Nephron (organoid): ENCODE measurements around the gene ZBTB40.

ENCODE experiments used
- H3K27ac Mint-ChIP-seq, 3 experiments: 2 replicates each; pipeline ENCODE4 v1.8.0; 2020; ENCODE audit warnings: mixed read lengths in 3 of 3, mild to moderate bottlenecking in 2 of 3, moderate library complexity in 1 of 3
- H3K27me3 Mint-ChIP-seq: 2 replicates; pipeline ENCODE4 v1.8.0; 2021; ENCODE audit warnings: low read depth, mild to moderate bottlenecking, moderate library complexity, mixed read lengths
- H3K36me3 Mint-ChIP-seq: 2 replicates; pipeline ENCODE4 v1.8.0; 2020; ENCODE audit warnings: low read depth, mixed read lengths
- H3K4me1 Mint-ChIP-seq: 2 replicates; pipeline ENCODE4 v1.8.0; 2020; ENCODE audit warnings: mixed read lengths
- H3K4me3 Mint-ChIP-seq, 3 experiments: 2 replicates each; pipeline ENCODE4 v1.8.0; 2020; ENCODE audit warnings: mild to moderate bottlenecking in 3 of 3, mixed read lengths in 3 of 3, moderate library complexity in 2 of 3
- H3K9me3 Mint-ChIP-seq: 2 replicates; pipeline ENCODE4 v1.8.0; 2020; ENCODE audit warnings: mixed read lengths
- CTCF ChIP-seq, 3 experiments: fragments of 200-600 bp; sonication (generic); IDR thresholded peaks; one replicate each; pipeline ENCODE4 v1.5.0; 2021; ENCODE audit warnings: antibody characterized with exemption in 3 of 3; ENCODE audit not compliant: unreplicated experiment in 3 of 3

Gene ZBTB40

GRCh38 chr1:22576150-22576544, 124.5 kb downstream of the ZBTB40 start:
- Mint-ChIP-seq H3K9me3 (peaks cover 14% of the 10 kb centered on the region), H3K4me3 (no peak overlapping the region), H3K27me3 (peaks cover 68% of the 10 kb centered on the region), H3K27ac (no peak overlapping the region), H3K4me1 (peaks cover 4% of the 10 kb centered on the region), H3K36me3 (peaks cover 9% of the 10 kb centered on the region)
- TF ChIP-seq CTCF (IDR thresholded peaks at IDR 0.05; ENCODE audit: unreplicated experiment in 3 of 3): no peak

GRCh38 chr1:22576617-22577016, 125.0 kb downstream of the ZBTB40 start:
- Mint-ChIP-seq H3K4me3 (no peak overlapping the region), H3K27ac (no peak overlapping the region), H3K4me1 (peaks cover 4% of the 10 kb centered on the region), H3K36me3 (peaks cover 9% of the 10 kb centered on the region), H3K9me3 (peaks cover 14% of the 10 kb centered on the region), H3K27me3 (peaks cover 67% of the 10 kb centered on the region)
- no peak for TF ChIP-seq CTCF (IDR thresholded peaks at IDR 0.05; ENCODE audit: unreplicated experiment in 3 of 3)

- peaks cover 14% of the 10 kb centered on the region for H3K9me3 Mint-ChIP-seq
- H3K27ac Mint-ChIP-seq: no peak overlapping the region
- no peak overlapping the region for H3K4me3 Mint-ChIP-seq
These were observed 127.2 kb downstream of the ZBTB40 start for GRCh38 chr1:22578732-22579361.

DNA sequence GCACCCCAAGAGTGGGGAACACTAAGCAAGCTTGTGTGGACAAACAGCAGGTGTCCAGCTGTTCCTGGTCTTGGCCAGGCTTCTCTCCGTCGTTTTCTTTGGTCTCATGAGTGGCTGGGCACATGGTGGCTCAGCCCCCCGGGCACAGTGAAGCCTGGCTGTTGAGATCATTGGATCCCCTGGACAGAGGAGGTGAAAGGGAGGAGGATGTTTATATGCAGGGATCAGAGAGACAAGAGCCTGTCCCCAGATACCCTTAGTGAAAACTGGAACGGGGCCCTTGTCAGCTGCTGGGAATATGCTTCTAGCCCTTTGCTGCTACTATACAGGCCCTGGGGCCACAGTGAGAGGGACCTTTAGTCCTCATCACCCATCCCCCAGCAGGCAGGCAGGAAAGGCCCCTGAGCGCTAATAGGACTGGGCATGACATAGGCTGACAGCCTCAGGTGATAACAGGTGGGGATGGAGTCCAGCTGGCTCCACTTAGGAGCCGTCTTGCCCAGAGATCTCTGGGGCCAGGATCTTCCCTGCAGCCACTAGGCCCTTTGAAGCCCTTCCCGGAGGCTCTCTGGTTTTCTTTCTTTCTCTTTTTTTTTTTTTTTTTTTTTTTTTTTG, 128.0 kb downstream of the ZBTB40 start:
- Mint-ChIP-seq H3K27ac (no peak overlapping the region), H3K27me3 (peaks cover 43% of the 10 kb centered on the region), H3K9me3 (peaks cover 14% of the 10 kb centered on the region), H3K36me3 (peaks cover 9% of the 10 kb centered on the region), H3K4me1 (peaks cover 4% of the 10 kb centered on the region), H3K4me3 (no peak overlapping the region)
- TF ChIP-seq CTCF (IDR thresholded peaks at IDR 0.05; ENCODE audit: unreplicated experiment in 3 of 3): no peak

More at GRCh38 chr1:22578732-22579361, 127.2 kb downstream of the ZBTB40 start:
- Mint-ChIP-seq H3K36me3 (peaks cover 9% of the 10 kb centered on the region), H3K4me1 (peaks cover 3% of the 10 kb centered on the region), H3K27me3 (peaks cover 49% of the 10 kb centered on the region)
- TF ChIP-seq CTCF (IDR thresholded peaks at IDR 0.05; ENCODE audit: unreplicated experiment in 3 of 3): no peak
